Brain pericyte (primary cell): Measurements from ENCODE around the gene CLIP2.
"Not testable (repeated sequence)": the region's sequence is repeated elsewhere in the genome, so short reads cannot be mapped to it uniquely, and the experiment has no call there.

ENCODE experiments used
- DNase-seq: peaks from one replicate; pipeline ENCODE4 v3.0.0-alpha.2; 2012; ENCODE audit warnings: low read depth, low spot score

Gene CLIP2

GRCh38 chr7:74289018-74289658 lies at the start of gene CLIP2:
Gene CLIP2 (plus strand): TSS chr7:74289407. CDS start chr7:74317547, 28,140 bp downstream.
- DNase-seq, result no peak

DNA sequence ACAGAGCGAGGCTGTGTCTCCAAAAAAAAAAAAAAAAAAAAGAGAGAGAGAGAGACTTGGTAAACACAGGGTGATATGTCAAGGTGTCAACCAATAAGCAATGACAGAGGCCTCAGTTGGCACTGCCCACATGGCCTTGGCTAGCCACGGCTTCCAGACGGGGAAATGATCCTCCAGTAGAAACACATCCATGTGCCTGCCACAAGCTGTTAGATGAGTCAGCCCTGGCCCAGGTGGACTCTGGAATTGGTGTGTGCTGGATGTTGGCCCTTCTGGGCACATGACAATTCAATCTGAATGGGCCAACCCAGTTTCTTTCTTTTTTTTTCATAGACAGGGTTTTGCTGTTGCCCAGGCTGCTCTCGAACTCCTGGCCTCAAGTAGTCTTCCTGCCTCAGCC lies 48.7 kb upstream of the CLIP2 start:
- no peak for DNase-seq

- DNase-seq, result no peak
Observed at GRCh38 chr7:74242122-74242443, 47.1 kb upstream of the CLIP2 start.

- DNase-seq, result no peak
Observed at GRCh38 chr7:74246497-74246896, 42.7 kb upstream of the CLIP2 start.

DNA sequence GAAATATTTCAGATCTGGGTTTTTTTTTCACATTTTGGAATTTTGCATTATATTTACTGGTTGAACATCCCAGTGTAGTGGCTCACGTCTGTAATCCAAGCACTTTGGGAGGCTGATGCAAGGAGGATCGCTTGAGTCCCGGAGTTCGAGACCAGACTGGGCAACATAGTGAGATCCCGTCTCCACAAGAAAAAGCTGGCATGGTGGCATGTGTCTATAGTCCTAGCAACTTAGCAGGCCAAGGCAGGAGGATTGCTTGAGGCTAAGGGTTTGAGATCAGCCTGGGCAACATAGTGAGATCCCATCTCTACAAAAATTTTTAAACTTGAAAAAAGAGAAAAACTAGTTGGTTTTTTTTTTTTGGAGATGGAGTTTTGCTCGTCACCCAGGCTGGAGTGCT lies 41.1 kb upstream of the CLIP2 start:
- no peak for DNase-seq

DNA sequence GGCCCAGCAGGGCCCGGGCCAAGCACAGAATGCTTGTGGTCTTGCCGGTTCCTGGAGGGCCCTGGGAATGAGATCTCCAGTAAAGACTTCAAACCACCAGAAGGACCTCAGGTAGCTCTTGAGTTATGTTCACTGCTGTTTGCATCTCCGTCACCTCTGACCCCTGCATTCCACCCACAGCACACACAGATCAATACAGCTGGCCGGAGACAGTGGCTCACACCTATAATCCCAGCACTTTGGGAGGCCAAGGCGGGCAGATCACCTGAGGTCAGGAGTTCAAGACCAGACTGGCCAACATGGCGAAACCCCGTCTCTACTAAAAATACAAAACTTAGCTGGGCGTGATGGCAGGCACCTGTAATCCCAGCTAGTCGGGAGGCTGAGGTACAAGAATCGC lies 40.1 kb upstream of the CLIP2 start:
- DNase-seq, result not testable (repeated sequence)

- DNase-seq, result no peak
Observed at GRCh38 chr7:74252893-74253292, 36.3 kb upstream of the CLIP2 start.

DNA sequence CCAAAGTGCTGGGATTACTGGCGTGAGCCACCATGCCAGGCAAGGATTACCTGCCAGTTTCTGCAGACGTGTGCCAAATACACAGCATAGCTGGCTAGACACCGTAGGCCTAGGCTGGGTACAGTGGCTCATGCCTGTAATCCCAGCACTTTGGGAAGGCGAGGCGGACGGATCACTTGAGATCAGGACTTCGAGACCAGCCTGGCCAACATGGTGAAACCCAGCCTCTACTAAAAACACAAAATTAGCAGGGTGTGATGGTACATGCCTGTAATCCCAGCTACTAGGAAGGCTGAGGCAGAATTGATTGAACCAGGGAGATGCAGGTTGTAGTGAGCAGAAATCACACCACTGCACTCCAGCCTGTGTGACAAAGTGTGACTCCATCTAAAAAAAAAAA lies 35.9 kb upstream of the CLIP2 start:
- DNase-seq, result no peak

DNA sequence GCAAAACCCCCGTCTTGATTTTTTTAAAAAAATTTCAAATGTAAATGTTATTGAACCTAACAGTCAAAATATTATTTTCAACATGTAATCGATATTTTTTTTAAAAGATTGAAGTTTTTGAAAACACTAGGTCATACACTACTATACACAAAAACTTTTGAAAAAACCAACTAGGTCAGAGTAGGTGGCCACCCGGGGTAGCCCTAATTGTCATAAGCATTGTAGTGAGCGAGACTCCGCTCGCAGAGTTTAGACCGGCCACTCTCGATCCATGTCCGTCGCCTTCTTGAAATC lies 35.4 kb upstream of the CLIP2 start:
- DNase-seq, result no peak

DNA sequence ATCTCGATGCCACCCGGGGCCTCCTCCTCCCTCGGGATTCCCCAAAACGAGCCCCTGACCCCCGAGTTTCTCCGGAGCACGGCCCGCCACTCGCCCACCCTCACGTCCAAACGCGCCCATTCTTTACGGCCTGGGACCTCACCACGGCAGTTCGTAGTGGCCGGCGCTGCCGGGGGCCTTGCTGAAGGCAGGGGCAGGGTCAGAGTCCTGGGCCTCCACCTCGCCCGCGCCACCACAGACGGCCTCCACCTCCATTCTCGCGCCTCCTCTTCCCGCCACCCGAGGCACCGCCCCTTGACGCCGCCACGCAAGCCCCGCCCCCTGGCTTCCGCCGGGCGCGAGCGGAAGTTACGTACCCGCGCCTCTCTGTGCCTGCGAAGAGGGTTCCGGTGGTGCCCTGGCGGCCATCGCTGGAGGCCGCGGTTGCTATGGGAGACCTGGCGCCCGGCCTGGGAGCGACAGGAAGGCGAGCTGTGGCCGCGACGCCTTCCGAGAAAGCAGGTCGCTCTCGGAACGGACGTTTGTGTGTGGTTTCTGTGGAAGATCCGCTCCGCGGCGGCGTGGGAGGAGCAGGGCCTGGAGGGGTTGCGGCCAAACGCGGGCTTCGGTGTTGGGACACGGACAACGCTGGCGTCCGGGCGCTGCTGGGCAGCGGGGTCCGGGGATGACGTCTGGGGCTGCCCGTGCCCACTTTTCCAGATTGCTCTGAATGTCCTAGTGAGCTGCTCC lies 34.9 kb upstream of the CLIP2 start, which contains the start of gene RFC2:
Gene RFC2, minus strand, starts transcription at position 271 of the 729 bp plus-strand sequence. Its CDS starts 16 bp downstream, at position 255.
- peak; percentile 82 for DNase-seq

- no peak for DNase-seq
Observed at GRCh38 chr7:74254858-74255379, 34.3 kb upstream of the CLIP2 start.

- DNase-seq, result not testable (repeated sequence)
Observed at GRCh38 chr7:74255461-74255860, 33.7 kb upstream of the CLIP2 start.

- peak; percentile 88 for DNase-seq
Observed at GRCh38 chr7:74256491-74257408, 32.5 kb upstream of the CLIP2 start.

GRCh38 chr7:74258639-74259038 lies 30.6 kb upstream of the CLIP2 start:
- DNase-seq, result no peak

DNA sequence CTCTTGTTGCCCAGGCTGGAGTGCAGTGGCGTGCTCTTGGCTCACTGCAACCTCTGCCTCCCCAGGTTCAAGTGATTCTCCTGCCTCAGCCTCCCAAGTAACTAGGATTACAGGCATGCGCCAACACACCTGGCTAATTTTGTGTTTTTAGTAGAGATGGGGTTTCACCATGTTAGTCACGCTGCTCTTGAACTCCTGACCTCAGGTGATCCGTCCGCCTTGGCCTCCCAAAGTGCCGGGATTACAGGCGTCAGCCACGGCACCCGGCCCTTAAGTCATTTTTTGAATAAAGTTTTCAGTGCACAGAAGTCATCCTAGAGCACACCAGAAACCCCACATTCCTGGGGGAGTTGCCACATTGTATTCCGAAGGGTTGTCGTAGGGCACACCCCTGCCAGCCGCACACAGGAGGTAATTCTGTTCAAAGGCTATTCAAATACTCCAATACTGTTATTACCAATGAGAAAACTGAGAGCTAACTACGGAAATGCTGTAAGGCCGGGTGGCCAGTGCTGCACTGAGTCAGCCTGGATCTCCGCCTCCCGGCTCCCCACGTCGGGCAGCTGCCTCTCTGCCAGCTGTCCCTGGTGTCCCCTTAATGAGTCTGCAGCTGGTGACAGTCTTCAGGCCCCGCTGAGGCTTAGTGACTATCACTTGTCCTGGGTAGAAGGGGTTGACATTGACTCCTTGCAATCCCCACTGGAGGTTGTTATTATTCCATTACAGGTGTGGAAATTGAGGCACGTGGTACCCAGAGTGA lies 26.4 kb upstream of the CLIP2 start:
- no peak for DNase-seq

DNA sequence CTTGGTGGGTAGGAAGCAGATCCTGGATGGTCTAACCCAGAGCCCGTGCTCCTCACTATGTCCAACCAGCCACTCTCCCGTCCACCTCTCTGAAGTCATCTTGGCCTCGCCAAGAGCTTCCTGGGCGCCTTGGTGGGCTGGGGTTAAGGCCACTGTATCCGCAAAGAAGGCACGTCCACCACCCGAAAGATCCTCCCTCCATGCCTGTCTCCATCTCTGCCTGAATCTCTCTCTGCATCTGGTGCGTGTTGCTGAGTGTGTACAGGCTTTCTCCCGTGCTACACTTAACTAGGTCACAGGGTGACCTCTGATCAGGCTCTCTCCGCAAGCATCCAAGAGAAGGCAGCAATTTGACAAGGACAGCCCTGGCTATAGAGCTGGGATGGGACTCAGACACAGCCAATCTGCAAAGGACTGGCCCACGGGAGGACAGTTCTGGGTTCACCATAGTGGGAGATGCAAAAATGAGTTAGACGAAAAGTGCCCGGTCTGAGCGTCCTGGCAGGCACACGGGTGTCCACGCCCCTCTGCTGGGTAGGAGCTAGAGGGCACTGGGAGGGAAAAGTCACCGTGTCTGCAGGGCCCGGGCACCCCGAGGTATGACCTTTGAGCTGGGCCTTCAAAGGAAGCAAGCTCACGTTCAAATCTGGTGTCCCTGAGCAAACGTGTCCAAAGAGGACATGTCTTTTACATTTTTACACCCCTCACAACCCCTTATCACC lies 25.6 kb upstream of the CLIP2 start:
- DNase-seq, result no peak

- no peak for DNase-seq
Observed at GRCh38 chr7:74266191-74266963, 22.8 kb upstream of the CLIP2 start.

DNA sequence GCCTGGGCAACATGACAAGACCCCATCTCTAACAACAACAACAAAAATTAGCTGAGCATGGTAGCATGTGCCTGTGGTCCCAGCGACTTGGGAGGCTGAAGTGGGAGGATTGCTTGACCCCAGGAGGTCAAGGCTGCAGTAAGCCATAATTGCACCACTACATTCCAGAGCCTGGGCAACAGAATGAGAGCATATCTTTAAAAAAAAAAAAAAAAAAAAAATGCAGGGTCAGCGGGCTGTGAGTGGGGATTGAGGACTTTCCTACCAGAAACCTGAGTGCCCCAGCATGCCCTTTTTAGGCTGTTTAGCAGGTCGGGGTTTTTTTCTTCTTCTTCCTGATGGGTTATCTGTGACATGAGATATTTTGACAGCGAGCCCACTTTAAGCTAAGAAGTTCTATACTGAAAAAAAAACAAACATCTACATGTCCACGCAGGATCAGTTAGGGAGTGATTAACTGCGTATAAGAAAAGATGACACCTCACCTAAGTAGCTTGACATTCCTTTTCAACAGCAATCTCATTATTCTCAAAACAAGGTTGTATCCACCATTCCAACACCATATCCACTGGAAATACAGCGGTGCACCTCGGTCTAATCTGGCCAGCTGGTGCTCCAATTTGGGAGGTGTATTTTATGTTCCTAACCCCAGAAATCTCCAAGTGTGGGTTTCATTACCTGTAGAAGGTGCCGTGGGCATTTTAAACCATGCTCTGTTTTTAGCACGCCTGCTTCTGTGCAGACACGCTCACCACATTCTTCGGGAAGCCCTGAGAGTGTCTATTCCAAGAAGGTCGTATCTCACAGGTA lies 21.2 kb upstream of the CLIP2 start:
- DNase-seq, result no peak

DNA sequence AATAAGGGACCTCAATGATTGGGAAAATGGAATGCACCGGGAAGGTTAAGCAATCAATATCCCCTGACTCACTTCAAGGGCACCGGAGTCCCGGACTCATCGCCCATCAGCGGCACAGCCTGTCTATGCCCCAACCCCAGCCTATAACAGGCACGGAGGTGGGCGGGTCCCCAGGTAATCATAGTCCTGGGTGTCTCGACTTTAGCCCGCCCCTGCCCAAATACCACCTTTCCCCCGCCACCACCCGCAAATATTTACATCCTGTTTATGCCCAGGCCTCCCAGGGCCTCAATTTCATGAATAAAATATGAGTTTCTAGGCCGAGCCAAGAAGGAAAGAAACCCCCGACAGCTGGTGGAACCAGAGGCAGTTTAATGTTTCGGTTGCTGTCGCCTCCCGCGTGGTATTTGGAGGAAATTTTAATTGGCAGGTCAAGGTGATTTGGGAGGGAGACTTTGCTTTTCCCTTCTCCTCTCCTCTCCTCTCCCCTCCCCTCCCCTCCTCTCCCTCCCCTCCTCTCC lies 19.4 kb upstream of the CLIP2 start:
- DNase-seq, result no peak
